ENCODE data around the gene PRKCH. TPM values are rescaled to one million over a fixed set of nuclear protein-coding genes. Genes with fewer than 3 reads are reported as not detected.
A peak's percentile ranks its signal among the peaks of the same experiment; 100 is the strongest.

Gene PRKCH
- total RNA-seq, 1 donor from 2014 or later, result 8.1 TPM

DNA sequence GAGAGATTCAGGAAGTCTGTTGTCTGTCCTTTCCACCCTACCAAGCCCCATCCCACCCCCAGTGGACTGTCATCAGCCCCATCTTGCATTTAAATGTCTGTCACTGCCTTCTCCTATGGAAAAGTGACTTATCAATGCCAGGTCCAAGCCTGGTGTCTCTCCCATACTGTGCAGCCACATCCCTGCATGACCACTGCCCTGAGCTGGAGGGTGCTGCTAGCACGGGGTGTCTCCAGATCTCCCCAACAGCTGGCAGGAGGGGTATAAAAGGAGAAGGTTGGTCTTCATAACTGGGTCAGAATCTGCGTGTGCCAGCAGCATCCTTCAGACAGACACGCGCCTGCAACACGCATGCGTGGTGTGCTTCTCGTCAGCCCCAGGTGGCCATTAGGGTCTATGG is 219.6 kb downstream of the PRKCH start:
- no peak for DNase-seq (ENCODE audit: low read depth)

DNA sequence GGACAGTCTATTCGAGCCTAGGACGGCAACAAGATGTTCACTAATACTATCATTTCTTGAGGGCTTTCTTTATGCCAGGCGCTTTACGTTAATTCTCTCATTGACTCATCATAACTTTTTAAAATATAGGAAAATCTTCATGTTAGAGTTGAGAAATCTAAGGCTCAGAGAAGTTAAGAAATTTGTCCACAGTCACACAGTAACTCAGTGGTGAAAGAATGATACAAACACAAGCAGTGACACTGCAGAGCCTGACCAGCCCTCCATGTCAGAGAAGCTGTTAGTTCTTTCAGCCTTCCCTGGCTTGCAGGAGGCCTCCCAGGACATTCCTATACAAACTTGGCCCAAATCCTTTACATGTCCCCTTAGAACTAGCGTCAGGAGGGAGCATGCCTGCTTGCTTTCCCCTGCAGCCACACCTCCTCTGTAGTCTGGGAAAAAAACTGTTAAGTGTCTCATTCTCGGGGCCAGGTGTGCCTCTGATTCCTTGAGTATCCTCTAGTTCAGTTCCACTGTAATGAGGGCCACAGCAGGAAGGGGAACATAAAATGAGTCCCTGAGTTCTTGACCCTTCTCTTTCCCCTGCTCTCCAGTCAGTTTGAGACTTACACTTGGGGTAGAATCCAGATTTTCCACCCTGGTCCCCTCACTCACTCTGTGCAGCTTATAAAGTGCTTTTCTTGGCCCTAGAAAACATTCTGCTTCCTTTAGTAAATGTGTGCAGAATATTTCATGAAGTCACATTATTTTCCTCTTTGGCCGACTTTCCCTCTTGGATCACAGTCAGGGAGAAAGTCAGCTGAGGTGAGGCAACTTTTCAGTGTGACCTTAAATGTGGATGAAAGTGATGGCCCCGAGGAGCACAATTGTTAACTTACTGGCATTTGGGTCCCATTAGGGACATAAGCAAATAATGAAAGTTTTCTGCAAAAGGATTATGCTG is 221.7 kb downstream of the PRKCH start:
- no peak for DNase-seq (ENCODE audit: low read depth)

DNA sequence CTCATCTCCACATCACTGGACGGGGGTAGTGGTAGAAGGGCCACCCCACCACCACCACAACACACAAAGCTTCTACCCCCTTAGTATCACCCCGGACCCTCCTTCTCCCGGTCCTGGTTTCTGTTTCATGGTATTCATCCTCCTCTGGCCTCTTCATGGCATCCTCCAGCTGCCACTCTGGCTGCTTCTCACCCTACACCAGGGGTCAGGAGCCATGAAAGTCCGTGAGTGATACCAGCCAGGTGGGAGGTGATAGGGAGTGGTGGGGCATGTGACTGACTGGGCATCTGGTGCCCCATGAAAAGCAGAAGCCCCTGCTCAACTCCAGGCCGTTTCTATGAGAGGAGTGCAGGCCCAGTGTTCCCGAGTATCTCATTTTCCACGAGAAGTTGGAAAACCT is 222.6 kb downstream of the PRKCH start:
- no peak for DNase-seq (ENCODE audit: low read depth)

DNA sequence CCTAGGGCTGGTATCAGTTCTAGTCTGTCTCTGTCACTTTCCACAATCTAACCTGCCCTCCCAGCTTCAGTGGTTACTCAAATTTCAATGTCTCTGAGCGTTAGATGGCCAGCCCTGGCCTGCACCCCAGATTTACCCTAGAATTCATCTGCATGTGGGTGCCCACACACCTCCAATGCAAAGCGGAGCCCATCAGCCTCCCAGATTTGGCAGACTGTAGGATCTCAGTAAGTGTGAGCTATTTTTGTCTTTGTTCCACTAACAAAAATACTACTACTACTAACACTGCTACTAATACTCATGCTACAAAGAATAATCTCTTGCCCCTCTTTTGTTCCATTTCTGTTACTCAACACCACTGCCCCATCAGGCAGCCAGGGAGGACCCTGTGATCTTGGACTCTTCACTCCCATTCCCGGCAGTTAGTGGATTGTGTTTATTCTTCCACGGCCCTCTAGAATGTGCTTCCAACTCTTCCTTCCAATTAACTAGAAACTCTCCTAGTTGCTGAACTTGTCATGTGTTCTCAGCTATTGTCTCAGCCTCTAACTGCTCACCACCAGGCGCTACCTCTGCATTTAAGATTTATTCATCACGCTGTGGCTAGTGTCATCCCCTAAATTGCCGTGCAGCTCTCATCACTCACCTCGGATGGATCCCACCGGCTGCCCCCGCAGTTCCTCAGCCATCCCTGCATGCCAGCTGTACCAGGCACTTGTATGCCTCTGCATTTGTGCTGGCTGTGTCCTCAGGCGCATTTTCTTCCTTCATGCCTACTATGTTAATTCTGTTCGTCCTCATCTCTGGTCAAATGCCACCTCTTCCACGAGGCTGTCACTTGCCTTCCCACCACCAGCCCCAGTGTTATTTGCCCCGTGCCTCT is 223.3 kb downstream of the PRKCH start:
- no peak for DNase-seq (ENCODE audit: low read depth)

DNA sequence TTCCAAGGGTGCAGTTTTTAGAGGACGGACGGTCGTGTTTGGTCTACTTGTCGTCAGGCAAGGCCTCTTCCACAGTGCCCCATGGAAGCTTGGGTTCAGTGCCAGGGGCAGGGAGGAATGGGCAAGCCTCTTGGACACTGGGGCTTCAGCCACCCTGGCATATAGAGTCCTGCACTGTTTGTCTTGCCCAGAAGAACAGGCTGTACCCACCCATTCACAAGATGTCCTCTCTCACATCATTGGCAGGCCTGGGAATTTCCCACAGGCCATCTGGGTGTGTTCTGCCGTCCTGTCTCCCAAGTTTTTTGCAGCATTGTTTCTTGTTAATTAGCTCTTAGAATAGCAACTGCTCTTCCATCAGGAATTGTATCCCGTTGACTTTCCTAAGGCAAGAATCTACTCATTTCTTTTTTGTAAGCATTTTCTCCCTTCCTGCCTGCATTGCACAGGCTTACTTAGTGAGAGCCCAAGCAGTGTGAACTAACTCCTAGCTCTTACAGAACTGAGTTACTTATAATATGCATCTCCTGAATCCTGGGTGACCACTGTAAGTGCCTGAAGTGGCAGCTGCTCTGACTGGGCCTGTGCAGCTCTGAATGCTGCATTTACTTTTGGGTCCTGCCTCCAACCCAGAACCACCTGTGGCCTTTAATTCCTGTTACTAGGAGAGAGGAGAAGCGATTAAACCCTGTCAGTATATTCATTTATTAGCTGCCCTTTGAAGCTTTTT is 224.5 kb downstream of the PRKCH start:
- DNase-seq (ENCODE audit: low read depth), result peak; percentile 79

DNA sequence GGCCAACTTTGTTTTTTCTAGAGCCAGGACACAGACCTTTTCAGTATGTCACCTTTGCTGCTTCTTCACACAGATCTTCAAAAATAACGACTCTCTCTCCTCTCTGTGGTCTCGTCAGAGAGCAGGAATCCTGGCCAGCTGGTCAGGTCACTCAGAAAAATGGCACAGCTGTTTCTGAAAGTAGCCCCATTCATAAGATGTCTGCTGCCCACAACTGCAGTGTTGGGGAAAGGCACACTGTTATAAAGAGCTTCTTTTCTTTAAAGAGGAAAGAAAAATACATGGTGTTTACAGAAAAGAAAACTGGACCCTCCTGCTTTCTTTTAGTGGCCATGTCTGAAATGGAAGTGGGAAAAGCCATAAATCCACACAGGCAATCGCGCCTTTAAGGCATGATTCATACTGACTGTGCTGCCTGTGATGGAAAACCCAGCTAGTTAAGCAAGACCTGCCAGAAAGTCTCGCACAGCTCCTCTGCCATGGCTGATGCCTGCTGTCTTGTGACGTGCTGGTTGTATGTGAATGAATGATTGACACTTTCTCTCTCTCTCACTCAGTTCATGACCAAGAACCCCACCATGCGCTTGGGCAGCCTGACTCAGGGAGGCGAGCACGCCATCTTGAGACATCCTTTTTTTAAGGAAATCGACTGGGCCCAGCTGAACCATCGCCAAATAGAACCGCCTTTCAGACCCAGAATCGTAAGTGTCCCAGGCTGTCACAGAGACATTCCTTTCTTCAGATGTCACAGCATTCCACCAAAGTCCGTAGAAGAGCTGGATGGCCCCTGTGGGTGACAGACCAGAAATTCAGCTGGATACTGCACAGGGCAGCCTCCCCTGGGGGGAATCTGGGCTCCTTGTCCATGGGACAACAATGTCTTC is 226.0 kb downstream of the PRKCH start:
- DNase-seq (ENCODE audit: low read depth), result peak; percentile 97

DNA sequence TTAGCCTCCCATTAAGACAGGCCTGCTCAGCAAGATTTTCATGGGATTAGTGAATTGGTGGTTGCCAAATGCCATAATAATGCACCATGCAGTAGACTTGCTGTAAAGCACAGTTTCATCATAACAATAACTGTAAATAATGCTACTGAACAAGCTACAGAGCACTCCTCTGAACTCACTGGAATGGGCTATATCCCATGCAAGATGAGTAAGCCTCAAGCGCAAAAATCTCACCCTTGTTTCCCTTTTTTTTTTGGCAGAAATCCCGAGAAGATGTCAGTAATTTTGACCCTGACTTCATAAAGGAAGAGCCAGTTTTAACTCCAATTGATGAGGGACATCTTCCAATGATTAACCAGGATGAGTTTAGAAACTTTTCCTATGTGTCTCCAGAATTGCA is 228.0 kb downstream of the PRKCH start:
- no peak for DNase-seq (ENCODE audit: low read depth)

DNA sequence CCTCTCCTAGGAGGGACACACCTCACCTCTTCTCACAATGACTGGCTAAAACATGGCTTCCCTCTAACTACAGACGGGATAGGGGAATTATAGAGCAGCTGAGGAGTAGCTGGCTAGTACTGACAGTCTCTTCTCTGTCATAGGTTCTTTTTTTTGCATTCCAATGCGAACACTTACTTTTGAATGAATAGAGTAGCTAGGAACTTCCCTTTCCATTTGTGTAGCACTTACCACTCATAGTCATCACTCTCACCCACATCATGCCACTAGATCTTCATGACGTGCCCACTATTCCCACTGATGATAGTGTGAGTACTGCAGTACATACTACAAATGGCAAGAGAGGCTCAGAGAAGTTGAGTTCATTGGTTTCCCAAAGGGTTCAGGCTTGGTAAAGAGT is 230.0 kb downstream of the PRKCH start:
- no peak for DNase-seq (ENCODE audit: low read depth)

DNA sequence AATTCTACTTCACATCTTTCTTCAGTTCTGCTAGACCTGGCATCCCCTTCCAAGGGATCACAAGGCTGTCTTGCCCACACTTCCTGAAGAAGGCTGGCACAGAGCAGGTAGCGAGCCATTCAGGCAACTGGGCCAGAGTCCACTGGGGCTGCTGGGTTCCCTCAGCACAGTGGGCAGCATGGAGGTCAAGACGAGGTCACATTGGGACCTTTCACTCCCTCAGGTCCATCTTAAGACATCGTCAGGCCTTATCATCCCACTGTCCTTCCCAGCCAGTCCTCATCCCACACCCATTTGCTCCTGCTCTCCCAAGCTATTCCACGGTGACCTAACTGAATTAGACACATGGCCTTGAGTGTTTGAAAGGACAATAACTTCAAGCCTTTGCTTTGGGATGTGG is 230.9 kb downstream of the PRKCH start:
- no peak for DNase-seq (ENCODE audit: low read depth)

DNA sequence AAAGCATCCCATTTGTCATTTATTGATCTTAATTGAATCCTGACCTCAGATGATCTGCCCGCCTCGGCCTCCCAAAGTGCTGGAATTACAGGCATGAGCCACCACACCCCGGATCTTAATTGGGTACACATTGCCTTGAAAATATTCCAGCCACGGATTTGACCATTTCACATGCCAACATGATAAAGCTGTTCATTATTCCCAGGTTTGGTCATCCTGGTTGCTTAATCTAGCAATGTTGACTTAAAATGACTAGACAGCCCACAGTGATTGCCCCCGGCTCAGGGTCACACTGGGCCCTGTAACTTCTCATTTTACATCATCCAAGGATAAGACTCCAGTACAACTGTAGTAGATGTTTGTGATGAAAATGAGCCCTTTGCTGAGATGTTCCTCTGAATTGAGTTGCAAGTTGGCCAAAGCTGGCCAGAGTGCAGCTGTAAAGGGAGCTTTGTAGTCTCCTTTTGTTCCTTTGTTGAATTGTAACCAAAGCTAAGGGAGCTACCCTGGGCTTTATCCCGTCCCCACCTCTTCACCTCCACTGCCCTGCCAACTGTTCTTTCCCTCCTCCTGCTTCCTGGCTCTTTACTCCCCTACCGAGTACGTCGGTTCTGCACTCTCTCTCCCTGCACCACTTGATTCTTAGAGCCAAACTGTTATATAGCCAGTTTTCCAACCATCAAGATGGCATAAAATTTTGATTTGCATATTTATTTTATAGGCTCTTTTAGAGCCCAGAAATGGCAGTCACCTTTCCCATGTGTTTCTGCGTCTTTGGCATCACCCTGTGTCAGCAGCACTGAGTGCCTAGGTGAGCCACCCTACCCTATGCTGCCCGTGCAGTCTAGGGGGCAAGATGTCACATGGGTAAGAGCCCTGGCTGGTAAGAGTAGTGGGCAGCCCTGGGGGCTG is 232.6 kb downstream of the PRKCH start:
- peak; percentile 77 for DNase-seq (ENCODE audit: low read depth)

DNA sequence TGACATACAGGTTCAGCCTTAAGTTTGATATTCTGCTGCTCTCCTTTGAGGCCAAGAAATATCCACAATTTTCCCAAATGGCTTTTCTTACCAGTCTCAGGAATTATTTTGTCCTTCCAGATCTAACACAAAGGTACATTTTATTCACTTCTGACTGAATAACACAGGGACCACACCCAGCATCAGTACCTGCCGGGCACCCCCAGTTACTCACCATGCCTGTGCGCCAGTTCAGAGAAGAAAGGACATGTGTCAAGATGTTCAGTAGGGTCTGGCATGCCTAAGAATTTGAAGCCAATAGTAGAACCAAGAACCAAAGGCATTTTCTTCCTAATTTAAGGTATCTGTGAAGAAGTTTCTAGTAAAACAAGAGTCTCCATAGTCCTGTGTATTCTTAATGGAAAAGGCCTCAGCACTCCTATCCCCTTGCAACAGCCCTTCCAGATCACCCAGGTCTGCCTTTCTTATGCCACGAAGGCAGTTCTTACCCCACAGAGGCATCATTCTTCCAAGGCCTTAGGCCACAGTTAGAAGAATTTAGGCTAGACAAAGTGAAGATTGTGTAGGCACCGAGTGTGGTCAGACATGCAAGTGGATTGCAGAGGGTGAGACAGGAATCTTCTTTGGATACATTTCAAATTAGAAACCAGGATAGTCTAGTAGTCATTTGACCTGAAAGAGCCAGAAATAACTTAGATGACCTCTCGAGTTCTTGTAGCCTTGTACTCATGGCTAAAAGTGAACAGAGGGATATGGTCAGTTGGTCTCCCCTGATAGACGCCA is 233.9 kb downstream of the PRKCH start:
- peak; percentile 73 for DNase-seq (ENCODE audit: low read depth)

DNA sequence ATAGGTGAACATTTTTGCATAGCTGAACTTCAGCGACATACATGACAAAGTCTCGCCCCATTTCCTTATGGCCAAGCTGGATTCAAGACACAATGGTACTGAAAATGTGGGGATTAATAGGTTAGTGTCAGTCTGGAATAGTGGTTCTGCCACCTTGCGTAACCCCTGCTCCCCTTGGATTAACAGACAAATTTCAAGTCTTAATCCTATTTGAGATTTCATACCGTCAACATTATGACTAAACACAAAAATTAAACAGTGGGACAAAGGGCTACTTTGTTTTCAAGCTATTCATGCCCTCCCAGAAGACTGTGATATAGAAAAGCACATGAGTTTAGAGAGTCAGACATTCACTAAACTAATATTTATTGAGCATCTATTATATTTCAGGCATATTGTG is 235.1 kb downstream of the PRKCH start:
- no peak for DNase-seq (ENCODE audit: low read depth)

DNA sequence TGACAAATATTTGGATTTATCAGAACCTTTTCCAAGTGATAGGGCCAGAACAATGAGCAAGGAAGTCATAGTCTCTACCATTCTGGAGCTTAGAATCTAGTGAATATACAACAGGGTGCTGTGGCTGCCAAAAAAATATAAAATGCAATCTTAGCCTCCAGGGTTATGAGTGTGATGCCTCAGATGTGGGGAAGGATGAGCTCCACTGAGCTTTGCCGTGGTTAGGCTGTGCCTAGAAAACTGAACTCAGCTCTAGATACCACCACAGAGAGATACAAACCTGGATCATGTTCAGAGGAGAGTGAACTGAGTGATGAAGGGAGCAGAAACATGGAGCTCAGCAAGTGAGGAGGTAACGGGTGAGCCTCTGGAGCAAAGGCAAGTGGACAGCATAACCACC is 235.9 kb downstream of the PRKCH start:
- no peak for DNase-seq (ENCODE audit: low read depth)

DNA sequence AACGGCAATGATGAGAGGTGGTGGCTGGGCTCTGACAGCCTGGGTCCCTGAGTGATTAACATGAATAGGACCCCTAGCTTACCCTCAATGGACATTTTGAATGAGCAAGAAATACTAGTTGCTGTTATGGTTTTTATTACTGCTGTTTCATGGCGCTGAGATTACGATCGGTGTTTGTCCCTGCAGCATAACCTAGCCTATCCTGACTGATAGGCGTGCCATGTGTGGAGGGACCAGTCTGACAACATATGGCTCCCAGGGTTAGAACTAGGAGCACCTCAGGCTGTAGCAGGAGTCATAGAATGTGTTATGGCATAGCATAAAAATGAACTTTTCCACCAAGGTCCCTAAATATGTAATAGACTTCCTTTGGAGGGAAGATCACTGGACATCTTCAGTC is 236.5 kb downstream of the PRKCH start:
- DNase-seq (ENCODE audit: low read depth), result no peak

DNA sequence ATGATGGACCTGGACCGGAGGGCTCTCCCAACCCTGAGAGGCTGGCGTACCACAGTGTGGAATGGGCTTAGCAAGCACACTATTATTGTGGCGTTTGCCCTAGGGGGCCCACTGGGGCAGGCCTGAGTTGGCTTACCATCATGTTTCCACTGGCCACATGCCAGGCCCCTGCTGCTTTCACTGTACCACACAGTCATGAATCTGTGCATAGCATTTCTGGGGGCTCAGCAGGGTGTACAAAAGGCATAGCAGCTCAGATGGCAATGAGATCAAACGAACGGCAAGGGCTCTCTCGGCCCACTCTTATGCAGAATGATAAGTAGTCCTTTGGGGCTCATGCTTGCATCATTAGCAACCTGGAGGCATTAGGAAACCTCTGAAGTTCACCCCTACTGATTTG is 236.9 kb downstream of the PRKCH start:
- DNase-seq (ENCODE audit: low read depth), result no peak

DNA sequence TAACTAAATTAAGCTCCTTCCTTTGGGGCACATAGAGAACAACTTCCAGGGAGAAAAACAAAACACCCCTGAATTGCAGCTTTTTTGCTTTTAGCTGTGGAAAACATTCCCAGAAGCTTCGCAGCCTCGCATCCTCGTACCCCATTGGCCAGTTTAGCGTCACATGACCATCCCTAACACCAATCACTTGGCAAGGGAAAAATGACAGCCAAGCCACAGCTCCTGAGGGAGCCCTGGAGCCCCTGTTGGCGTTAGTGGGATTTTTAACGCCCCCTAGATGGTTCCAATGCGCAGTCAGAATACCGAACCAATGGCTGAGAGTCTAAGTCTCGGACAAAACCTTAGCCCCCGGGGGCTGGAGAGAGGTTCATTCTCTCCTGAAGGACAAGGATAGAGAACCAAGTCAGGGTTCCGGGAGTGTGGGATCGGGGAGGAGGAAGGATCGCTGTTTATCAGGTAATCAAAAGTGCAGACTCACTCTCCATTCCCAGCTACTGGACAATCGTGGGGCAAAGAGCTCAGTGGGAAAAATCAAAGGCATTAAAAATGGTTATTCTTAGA is 238.3 kb downstream of the PRKCH start:
- DNase-seq (ENCODE audit: low read depth), result no peak

DNA sequence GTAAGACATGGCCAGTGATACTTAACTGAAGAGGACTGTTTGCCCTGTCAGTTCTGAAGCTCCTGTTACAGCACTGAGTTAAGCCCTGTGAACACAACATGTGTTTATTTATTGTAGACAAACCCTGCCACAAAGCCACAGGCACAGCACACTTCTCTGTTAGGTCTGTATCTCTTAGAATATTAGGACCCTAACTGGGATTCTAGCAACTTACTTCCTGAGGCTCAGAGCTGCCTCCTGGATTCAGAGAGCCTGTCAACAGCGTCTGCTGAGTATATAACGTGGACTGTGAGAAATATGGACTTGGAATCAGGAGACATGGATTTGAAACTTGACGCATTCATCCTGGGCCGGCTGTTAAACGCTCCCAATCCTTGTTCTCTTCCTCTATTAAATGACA is 238.9 kb downstream of the PRKCH start:
- peak; percentile 82 for DNase-seq (ENCODE audit: low read depth)

DNA sequence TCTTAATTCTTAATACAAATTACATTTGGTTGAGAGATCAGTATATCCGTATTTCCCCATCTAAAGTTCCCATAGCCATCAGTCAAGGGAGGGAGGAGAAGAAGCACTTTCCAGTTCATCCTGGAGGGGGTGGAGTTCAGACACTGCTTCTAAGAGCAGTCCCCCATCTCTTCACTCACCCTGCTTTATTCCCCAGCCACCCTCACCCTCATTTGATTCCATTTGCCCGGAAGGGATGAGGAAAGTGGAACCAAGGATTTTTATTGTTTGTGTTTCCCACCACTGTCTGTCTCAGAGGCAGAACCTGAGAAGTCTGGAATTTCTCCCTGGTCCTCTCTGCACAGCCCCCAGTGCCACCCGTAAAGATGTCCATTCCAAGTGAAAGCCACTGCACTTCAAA is 239.7 kb downstream of the PRKCH start:
- peak; percentile 82 for DNase-seq (ENCODE audit: low read depth)

Data from myocyte (in vitro differentiated cells).